Measurements from ENCODE around the gene POLR2A. TPM values are rescaled to one million over a fixed set of nuclear protein-coding genes. Genes with fewer than 3 reads are reported as not detected.

The POLR2A gene
- total RNA-seq, 1 experiment from 2014 or later = 89.6 TPM

DNA sequence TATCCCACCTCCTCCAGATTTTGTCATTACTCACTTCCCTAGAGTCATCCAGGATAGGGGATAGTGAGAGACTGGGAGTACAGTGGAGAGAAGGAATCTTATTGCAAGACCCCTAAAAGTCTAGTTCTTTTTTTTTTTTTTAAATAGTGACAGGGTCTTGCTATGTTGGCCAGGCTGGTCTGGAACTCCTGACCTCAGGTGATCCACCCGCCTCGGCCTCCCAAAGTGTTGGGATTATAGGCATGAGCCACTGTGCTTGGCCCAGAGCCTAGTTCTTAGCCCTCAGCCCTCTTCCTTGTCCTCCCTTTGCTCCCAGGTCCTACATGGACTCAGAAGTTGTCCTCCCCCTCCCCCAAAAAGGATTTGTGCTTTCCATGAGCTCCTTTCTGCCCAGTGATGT, 42.0 kb upstream of the POLR2A start:
- no peaks in the 10 kb centered on the region for H3K27me3 Mint-ChIP-seq (ENCODE audit: insufficient read depth, unreplicated experiment)
- intact Hi-C loops (cut with micrococcal nuclease) = no loop called here
- TF ChIP-seq, protein P1, sequence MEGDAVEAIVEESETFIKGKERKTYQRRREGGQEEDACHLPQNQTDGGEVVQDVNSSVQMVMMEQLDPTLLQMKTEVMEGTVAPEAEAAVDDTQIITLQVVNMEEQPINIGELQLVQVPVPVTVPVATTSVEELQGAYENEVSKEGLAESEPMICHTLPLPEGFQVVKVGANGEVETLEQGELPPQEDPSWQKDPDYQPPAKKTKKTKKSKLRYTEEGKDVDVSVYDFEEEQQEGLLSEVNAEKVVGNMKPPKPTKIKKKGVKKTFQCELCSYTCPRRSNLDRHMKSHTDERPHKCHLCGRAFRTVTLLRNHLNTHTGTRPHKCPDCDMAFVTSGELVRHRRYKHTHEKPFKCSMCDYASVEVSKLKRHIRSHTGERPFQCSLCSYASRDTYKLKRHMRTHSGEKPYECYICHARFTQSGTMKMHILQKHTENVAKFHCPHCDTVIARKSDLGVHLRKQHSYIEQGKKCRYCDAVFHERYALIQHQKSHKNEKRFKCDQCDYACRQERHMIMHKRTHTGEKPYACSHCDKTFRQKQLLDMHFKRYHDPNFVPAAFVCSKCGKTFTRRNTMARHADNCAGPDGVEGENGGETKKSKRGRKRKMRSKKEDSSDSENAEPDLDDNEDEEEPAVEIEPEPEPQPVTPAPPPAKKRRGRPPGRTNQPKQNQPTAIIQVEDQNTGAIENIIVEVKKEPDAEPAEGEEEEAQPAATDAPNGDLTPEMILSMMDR (IDR thresholded peaks at IDR 0.05; ENCODE audit: unreplicated experiment) = no peak
- ChIA-PET CTCF (interaction anchor here (0.6 to 1.4 kb wide), 5 partner anchors 39 to 397 kb away, joined by 3 to 5 read pairs (median 4); partner anchors contain the start of genes SLC35G6 and SOX15), POLR2A (interaction anchor here (0.6 to 8.9 kb wide), 7 partner anchors 9 to 427 kb away, joined by 3 to 115 read pairs (median 4); partner anchors contain the start of genes POLR2A and ZBTB4)
- peaks cover 17% of the 10 kb centered on the region for H3K4me1 Mint-ChIP-seq (ENCODE audit: insufficient read depth, unreplicated experiment)
- peaks cover 4% of the 10 kb centered on the region for H3K36me3 Mint-ChIP-seq (ENCODE audit: insufficient read depth, unreplicated experiment)
- H3K9me3 Mint-ChIP-seq (ENCODE audit: unreplicated experiment) = no peaks in the 10 kb centered on the region
- no peak for DNase-seq (ENCODE audit: unreplicated experiment)
- no peak overlapping the region for H3K27ac Mint-ChIP-seq (ENCODE audit: low read depth, unreplicated experiment)
- no peak overlapping the region for H3K4me3 Mint-ChIP-seq (ENCODE audit: unreplicated experiment)
- BruUV-seq (replicated peaks) = no TSS peak

DNA sequence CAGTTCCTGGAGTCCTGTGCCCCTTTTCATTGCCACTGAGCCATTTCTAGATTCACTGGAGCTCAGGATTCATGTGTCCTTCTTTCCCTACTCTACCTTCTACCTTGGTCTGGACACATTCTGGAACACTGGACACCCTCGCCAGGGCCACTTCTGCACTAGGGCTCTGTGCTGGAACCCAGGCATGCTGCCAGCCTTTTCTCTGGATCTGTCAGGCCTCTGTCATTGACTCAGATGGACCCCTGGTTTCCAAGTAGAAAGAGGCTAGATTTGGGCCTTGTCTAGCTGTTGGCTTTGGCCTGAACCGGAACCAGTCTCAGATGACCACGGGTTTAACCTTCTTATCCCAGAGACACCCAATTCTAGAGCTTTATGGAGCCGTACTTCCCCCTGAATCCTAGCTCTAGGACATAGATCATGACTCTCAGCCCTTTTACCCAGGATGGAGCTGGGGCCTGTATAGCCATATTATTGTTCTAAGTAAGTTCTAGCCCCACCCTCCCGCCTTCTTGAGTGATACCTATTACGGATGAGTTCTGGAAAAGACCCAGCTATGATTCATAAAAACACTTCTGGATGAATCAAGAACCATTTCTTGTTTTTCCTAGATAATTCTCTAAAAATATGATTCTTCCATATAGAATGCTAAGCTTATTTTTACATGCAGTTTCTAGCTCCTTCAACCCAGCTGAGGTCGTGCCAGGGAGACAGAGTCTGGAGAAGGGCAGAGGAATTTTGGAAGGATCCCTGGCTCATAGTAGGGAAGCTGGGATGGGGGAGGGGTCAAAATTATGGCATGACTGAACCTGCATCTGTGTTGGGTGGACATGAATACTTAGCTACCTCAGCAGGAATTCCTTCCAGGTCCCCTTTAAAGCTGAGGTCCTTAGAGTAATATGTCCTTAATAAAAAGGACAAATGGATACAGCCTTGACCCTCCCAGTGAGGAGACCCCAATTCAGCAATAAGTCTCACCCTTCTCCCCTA, 40.4 kb upstream of the POLR2A start:
- peaks cover 4% of the 10 kb centered on the region for H3K36me3 Mint-ChIP-seq (ENCODE audit: insufficient read depth, unreplicated experiment)
- TF ChIP-seq, protein P1 (IDR thresholded peaks at IDR 0.05; ENCODE audit: unreplicated experiment) = no peak
- no peak overlapping the region for H3K4me3 Mint-ChIP-seq (ENCODE audit: unreplicated experiment)
- ChIA-PET POLR2A (interaction anchor here (0.5 to 5.7 kb wide), 18 partner anchors 8 to 243 kb away, joined by 3 to 58 read pairs (median 6); partner anchors contain the start of genes GABARAP, MPDU1, POLR2A and TMEM102), CTCF (interaction anchor here (0.6 to 2.8 kb wide), 8 partner anchors 12 to 244 kb away, joined by 3 to 16 read pairs (median 4); partner anchors contain the start of genes NLGN2 and TMEM256)
- no peaks in the 10 kb centered on the region for H3K9me3 Mint-ChIP-seq (ENCODE audit: unreplicated experiment)
- peak; percentile 86 for DNase-seq (ENCODE audit: unreplicated experiment)
- intact Hi-C loops (cut with micrococcal nuclease) = loop anchor here (1.0 kb wide), 1 partner anchor 41 kb away; the partner anchor contains the start of gene POLR2A
- no TSS peak for BruUV-seq (replicated peaks)
- H3K27ac Mint-ChIP-seq (ENCODE audit: low read depth, unreplicated experiment) = peak overlapping the region; percentile 90
- peaks cover 14% of the 10 kb centered on the region for H3K4me1 Mint-ChIP-seq (ENCODE audit: insufficient read depth, unreplicated experiment)
- H3K27me3 Mint-ChIP-seq (ENCODE audit: insufficient read depth, unreplicated experiment) = no peaks in the 10 kb centered on the region

DNA sequence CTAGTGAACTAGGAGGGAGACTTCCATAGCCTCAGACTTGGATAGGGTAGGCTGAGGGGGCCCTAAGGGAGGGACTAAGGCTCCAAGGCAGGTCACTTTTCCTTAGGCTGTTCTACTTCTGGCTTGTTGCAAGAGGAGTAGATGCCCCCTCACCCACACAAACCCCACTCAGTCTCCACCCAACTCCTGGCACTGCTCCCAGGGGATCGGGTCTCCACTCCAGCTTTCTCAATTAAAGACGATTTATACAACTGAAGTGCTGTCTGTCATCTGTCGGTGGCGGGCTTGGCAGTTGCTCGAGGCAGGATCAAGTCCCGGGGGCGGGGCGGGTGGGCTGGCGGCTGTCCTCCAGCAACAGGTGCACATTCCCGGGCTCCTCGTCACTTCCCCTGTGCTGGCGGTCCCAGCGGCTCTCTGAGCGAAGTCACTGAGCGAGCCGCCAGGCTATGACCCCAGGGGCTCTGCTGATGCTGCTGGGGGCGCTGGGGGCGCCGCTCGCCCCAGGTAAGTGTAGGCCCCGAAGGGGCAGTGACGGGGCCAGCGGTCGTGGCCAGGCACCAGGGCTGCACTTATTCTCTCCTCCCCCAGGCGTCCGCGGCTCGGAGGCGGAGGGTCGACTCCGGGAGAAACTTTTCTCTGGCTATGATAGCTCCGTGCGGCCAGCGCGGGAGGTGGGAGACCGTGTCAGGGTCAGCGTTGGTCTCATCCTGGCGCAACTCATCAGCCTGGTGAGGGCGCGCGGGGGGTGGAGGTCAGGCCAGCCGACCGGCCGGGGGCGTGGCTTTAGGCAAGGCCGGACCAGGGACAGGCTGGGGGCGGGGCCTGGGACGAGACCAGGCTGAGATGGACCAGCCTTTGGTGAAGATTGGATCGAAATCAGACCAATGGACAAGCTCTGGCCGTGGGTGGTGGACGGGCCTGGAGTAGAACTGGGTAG, 39.2 kb upstream of the POLR2A start, which contains the start of gene CHRNB1:
Gene CHRNB1, plus strand, starts transcription at position 380 of the 937 bp plus-strand sequence. Its CDS starts 67 bp downstream, at position 447.
- no TSS peak for BruUV-seq (replicated peaks)
- peak within 1 kb of the TSS; percentile 31 for H3K4me3 Mint-ChIP-seq (ENCODE audit: unreplicated experiment)
- H3K4me1 Mint-ChIP-seq (ENCODE audit: insufficient read depth, unreplicated experiment) = peaks cover 11% of the 10 kb centered on the region
- no peak for DNase-seq (ENCODE audit: unreplicated experiment)
- no peaks in the 10 kb centered on the region for H3K9me3 Mint-ChIP-seq (ENCODE audit: unreplicated experiment)
- no peaks in the 10 kb centered on the region for H3K27me3 Mint-ChIP-seq (ENCODE audit: insufficient read depth, unreplicated experiment)
- intact Hi-C loops (cut with micrococcal nuclease) = loop anchor here (1.0 kb wide), 1 partner anchor 39 kb away; the partner anchor contains the start of gene POLR2A
- POLR2A ChIA-PET = interaction anchor here (0.9 to 5.7 kb wide), 15 partner anchors 7 to 242 kb away, joined by 3 to 58 read pairs (median 7); partner anchors contain the start of genes MPDU1, POLR2A, TMEM102 and TMEM256
- TF ChIP-seq, protein P1 (IDR thresholded peaks at IDR 0.05; ENCODE audit: unreplicated experiment) = no peak
- H3K27ac Mint-ChIP-seq (ENCODE audit: low read depth, unreplicated experiment) = peak within 1 kb of the TSS; percentile 90
- H3K36me3 Mint-ChIP-seq (ENCODE audit: insufficient read depth, unreplicated experiment) = peaks cover 4% of the 10 kb centered on the region
- CTCF ChIA-PET = interaction anchor here (0.5 to 2.8 kb wide), 8 partner anchors 8 to 1873 kb away, joined by 3 to 16 read pairs (median 4); no protein-coding TSS in a partner anchor

Data from MCF 10A (cell line).